ENCODE results near the gene THEM5.

The THEM5 gene

DNA sequence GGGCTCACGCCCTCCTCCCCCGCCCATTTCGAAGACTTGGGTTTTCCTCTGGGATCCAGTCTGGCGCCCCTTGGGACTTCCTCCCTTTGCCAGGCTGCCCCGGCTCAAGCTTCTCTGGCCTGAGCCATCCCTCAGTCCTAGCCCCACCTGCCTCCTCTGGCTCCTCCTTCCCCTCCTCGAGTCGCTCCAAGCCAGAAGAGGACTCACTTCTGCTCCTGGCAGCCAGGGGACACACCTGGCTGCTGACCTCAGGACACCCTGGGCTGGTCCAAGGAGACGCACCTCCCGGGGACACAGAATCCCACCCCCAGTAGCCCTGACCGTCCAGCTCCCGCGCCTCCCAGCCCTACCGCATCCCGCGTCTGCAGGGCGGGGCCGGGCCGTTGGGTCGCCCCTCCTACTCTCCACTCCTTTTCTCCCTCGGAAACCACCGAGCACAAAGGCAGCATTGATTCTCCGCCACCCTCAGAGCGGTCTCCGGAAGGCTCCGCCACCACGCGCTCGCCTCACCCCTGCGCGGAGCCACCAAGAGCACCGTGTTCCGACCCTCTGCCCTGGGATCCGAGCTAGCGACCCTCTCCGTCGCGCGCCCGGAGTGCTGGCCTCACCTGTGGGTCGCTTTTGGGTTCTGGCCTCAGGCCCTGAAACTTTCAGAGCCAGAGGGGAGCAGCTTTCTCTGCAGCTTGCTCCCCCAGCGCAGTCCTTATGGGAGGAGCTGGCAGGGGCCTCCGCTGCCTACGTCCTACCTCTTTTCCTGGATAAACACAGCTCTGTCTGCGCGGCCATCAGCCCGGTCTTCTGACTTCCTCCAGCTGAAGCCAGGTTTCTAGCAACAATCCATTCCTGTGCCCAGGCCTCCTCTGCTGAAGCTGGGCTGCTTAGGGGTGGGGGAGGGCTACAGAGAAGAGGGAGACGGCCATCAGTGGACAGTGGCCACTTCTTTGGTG, 13.8 kb downstream of the THEM5 start, which contains the start of gene C2CD4D:
Gene C2CD4D (minus strand): TSS at position 364 of the 947 bp plus-strand sequence. CDS start 831 bp downstream, outside the sequence.
- Histone ChIP-seq H3K4me3 (ENCODE audit: extremely low read depth, insufficient read depth, low read length, poor library complexity, severe bottlenecking) (peak within 1 kb of the TSS; percentile 29), H3K36me3 (ENCODE audit: control insufficient read depth, insufficient read depth, low read length) (no peaks in the 10 kb centered on the region), H3K27ac (ENCODE audit: low read depth, low read length, severe bottlenecking) (peak within 1 kb of the TSS; percentile 70), H3K4me1 (ENCODE audit: control insufficient read depth, insufficient read depth, low read length, poor library complexity, severe bottlenecking) (peaks cover 31% of the 10 kb centered on the region), H3K9me3 (ENCODE audit: control insufficient read depth, low read length) (no peaks in the 10 kb centered on the region)
- 3 to 5% methylated on average over 38 of the region's 47 CpGs for WGBS, 2 experiments (ENCODE audit: insufficient coverage in 2 of 2)

DNA sequence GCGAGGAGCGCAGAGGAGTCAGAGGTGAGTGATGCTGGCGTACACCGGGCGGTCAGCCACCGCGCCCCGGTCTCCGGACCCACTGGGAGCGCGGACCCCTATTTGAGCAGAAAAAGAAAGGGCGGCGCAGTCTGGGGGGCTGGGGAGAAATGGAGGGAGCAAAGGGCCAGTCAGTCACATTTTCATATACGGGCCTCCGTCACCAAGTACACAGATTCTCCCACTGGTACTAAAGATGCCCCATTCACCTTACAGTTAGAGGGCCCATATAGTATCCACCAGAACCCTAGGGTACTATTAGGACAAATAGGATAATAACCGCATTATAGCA, 14.5 kb downstream of the THEM5 start:
- no peak overlapping the region for H3K27ac ChIP-seq (ENCODE audit: low read depth, low read length, severe bottlenecking)
- no peaks in the 10 kb centered on the region for H3K9me3 ChIP-seq (ENCODE audit: control insufficient read depth, low read length)
- H3K4me3 ChIP-seq (ENCODE audit: extremely low read depth, insufficient read depth, low read length, poor library complexity, severe bottlenecking) = peak overlapping the region; percentile 29
- no peaks in the 10 kb centered on the region for H3K36me3 ChIP-seq (ENCODE audit: control insufficient read depth, insufficient read depth, low read length)
- WGBS, 2 experiments (ENCODE audit: insufficient coverage in 2 of 2) = 7 to 12% methylated on average over 11 to 14 of the region's 16 CpGs
- H3K4me1 ChIP-seq (ENCODE audit: control insufficient read depth, insufficient read depth, low read length, poor library complexity, severe bottlenecking) = peaks cover 29% of the 10 kb centered on the region

DNA sequence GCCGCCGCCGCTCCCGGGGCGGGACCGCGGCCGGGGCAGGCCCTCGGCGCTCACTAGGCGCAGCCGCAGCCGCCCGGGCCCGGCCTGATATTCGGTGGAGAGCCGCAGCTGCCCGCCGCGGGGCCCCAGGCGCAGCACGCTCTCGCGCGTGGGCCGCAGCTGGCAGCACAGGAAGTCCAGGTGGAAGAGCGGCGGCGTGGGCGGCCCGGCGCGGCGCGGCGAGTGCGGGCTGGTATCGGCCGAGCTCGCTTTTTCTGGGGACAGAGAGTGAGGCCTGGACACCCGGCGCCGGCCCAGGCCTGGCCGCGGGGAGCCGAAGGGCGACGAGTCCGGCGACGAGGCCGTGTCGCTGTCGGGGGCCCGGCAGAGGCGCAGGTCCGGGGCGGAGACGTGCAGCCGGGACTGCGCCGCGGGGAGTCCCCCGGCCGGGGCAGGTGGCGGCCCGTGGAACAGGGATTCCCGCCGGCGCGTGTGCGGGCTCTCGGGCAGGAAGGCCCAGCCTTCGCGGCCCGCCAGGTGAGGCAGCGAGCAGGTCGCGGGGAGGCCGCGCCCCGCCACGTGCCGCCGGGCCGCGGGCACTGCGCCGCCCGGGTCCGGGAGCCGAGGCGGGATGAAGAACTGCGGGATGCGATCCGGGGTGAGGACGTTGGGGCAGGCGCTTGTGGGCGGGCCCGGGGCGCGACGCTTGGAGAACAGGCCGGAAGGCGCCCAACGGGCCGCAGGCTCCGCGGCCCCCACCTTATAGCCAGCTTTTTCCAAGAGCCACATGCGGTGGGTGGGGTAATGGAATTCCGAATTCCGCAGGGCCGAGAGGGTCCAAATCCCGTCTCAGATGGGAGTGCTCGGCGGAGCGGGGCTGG, 15.1 kb downstream of the THEM5 start:
- H3K27ac ChIP-seq (ENCODE audit: low read depth, low read length, severe bottlenecking) = no peak overlapping the region
- peak overlapping the region; percentile 29 for H3K4me3 ChIP-seq (ENCODE audit: extremely low read depth, insufficient read depth, low read length, poor library complexity, severe bottlenecking)
- WGBS, 2 experiments (ENCODE audit: insufficient coverage in 2 of 2) = 1% methylated on average over 87 to 97 of the region's 117 CpGs
- H3K9me3 ChIP-seq (ENCODE audit: control insufficient read depth, low read length) = no peaks in the 10 kb centered on the region
- H3K36me3 ChIP-seq (ENCODE audit: control insufficient read depth, insufficient read depth, low read length) = no peaks in the 10 kb centered on the region
- H3K4me1 ChIP-seq (ENCODE audit: control insufficient read depth, insufficient read depth, low read length, poor library complexity, severe bottlenecking) = peaks cover 29% of the 10 kb centered on the region

DNA sequence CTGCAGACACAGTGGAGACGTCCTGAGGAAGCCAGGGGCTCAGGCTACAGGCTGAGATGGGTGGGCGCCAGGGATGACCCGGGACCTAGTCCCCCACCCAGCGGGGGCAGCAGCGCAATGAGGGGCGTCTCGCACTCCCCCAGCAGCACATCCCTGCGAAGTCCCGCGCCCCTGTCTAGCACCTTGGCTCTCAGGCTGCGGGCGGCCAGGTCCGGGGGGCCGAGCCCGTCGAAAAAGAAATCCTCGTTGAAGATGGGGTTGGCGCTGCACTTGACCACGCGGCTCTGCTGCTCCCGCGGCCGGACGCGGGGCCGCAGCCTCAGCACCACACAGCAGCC, 15.7 kb downstream of the THEM5 start:
- H3K27ac ChIP-seq (ENCODE audit: low read depth, low read length, severe bottlenecking) = no peak overlapping the region
- WGBS, 2 experiments (ENCODE audit: insufficient coverage in 2 of 2) = 10 to 15% methylated on average over 19 to 26 of the region's 26 CpGs
- no peak overlapping the region for H3K4me3 ChIP-seq (ENCODE audit: extremely low read depth, insufficient read depth, low read length, poor library complexity, severe bottlenecking)
- H3K36me3 ChIP-seq (ENCODE audit: control insufficient read depth, insufficient read depth, low read length) = no peaks in the 10 kb centered on the region
- H3K9me3 ChIP-seq (ENCODE audit: control insufficient read depth, low read length) = no peaks in the 10 kb centered on the region
- H3K4me1 ChIP-seq (ENCODE audit: control insufficient read depth, insufficient read depth, low read length, poor library complexity, severe bottlenecking) = peaks cover 29% of the 10 kb centered on the region

DNA sequence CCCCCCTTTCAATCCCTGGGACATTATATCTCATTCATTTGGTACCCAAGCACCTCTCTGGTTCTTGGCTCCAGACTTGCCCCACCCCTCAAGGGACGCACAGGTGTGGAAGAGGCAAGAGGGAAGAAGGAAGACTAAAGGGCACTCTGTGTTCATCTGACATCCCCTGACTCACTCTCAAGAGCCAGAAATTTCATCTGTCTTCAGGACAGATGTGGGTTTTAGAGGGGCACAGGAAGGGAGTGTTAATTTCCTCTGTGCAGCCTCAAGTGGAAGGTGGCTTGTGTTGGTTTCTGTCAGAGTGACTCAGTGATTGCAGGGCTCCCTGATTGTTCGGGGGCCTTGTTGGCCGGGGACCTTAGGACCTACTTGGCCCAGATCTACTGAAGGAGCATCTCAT, 16.3 kb downstream of the THEM5 start:
- Histone ChIP-seq H3K4me1 (ENCODE audit: control insufficient read depth, insufficient read depth, low read length, poor library complexity, severe bottlenecking) (peaks cover 28% of the 10 kb centered on the region), H3K9me3 (ENCODE audit: control insufficient read depth, low read length) (no peaks in the 10 kb centered on the region), H3K4me3 (ENCODE audit: extremely low read depth, insufficient read depth, low read length, poor library complexity, severe bottlenecking) (no peak overlapping the region), H3K36me3 (ENCODE audit: control insufficient read depth, insufficient read depth, low read length) (no peaks in the 10 kb centered on the region), H3K27ac (ENCODE audit: low read depth, low read length, severe bottlenecking) (no peak overlapping the region)
- 74 to 84% methylated on average over 2 to 3 of the region's 3 CpGs for WGBS, 2 experiments (ENCODE audit: insufficient coverage in 2 of 2)

DNA sequence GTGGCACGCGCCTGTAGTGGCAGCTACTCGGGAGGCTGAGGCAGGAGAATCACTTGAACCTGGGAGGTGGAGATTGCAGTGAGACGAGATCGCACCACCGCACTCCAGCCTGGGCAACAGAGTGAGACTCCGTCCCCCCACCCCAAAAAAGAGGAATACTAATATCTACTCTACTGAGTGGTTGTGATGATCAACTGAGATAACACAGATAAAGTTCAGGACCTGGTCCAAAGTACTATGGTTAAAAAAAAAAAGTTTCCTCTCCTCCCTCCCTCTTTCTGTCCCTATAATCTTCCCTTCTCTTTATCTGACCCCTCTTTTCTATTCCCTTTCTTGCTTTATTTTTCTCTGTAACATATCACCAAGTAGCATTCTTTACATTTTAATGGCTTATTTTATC, 17.9 kb downstream of the THEM5 start:
- 95 to 100% methylated on average over 3 to 4 of the region's 7 CpGs for WGBS, 2 experiments (ENCODE audit: insufficient coverage in 2 of 2)
- peaks cover 14% of the 10 kb centered on the region for H3K4me1 ChIP-seq (ENCODE audit: control insufficient read depth, insufficient read depth, low read length, poor library complexity, severe bottlenecking)

DNA sequence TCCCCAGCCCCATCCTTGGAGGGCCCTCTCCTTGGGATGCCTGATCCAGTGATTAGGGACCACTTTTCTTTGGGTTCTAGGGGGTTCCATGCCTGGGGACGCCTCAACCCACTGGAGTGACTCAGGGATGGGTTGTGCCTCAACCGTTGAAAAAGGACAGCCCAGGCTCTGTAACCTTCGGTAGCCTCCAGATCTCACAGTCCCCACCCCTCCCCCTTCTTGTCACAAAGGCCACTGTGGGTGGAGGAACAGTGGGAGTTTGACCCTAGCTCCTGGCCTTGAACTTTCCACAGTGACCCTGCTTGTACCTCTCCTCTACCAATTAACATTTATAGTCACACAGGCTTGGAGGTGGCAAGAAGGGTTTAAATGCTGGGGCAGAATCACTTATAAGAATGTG, 19.3 kb downstream of the THEM5 start:
- Histone ChIP-seq H3K4me1 (ENCODE audit: control insufficient read depth, insufficient read depth, low read length, poor library complexity, severe bottlenecking) (peaks cover 22% of the 10 kb centered on the region), H3K36me3 (ENCODE audit: control insufficient read depth, insufficient read depth, low read length) (no peaks in the 10 kb centered on the region), H3K27ac (ENCODE audit: low read depth, low read length, severe bottlenecking) (no peak overlapping the region), H3K9me3 (ENCODE audit: control insufficient read depth, low read length) (no peaks in the 10 kb centered on the region), H3K4me3 (ENCODE audit: extremely low read depth, insufficient read depth, low read length, poor library complexity, severe bottlenecking) (no peak overlapping the region)
- 80 to 100% methylated on average over 1 to 2 of the region's 3 CpGs for WGBS, 2 experiments (ENCODE audit: insufficient coverage in 2 of 2)

More for the DNA sequence above, 17.9 kb downstream of the THEM5 start:
- H3K4me3 ChIP-seq (ENCODE audit: extremely low read depth, insufficient read depth, low read length, poor library complexity, severe bottlenecking) = no peak overlapping the region
- H3K9me3 ChIP-seq (ENCODE audit: control insufficient read depth, low read length) = no peaks in the 10 kb centered on the region
- no peaks in the 10 kb centered on the region for H3K36me3 ChIP-seq (ENCODE audit: control insufficient read depth, insufficient read depth, low read length)
- no peak overlapping the region for H3K27ac ChIP-seq (ENCODE audit: low read depth, low read length, severe bottlenecking)

DNA sequence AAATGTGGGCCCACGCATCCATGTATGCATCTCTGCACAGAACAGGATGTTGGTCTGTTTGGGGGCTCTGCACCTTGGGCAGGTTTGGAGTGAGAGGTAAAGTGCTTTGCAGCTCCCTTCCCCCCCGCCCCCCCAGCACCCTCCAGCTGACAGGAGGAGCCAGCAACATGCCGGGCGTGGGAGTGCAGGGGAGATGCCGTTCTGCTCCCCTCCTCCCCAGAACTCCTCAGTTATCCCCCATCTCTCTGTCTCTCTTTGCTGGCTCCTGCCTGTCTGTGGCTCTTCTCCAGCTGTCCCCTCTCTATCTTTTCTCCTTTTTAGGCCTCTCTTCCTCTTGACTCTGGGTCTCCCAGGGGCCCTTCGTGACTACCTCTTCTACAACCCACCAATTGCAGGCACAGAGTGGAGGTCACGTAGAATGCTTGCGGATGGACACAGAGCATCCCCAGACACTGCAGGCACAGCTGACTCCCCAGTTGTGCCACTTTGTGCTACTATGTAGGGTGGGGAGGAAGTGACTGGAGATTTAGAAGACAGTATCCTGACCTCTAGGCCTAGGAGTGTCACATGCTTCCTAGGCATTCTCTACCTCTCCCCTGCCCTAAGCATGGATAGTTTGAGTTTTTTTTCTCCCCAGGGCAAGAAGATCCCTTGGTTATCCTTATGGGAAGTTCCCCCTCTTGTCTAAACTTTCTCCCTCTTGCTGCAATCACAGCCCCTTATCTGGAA, 20.2 kb downstream of the THEM5 start:
- Histone ChIP-seq H3K4me1 (ENCODE audit: control insufficient read depth, insufficient read depth, low read length, poor library complexity, severe bottlenecking) (peaks cover 25% of the 10 kb centered on the region), H3K9me3 (ENCODE audit: control insufficient read depth, low read length) (no peaks in the 10 kb centered on the region), H3K27ac (ENCODE audit: low read depth, low read length, severe bottlenecking) (no peak overlapping the region), H3K4me3 (ENCODE audit: extremely low read depth, insufficient read depth, low read length, poor library complexity, severe bottlenecking) (no peak overlapping the region), H3K36me3 (ENCODE audit: control insufficient read depth, insufficient read depth, low read length) (no peaks in the 10 kb centered on the region)
- WGBS, 2 experiments (ENCODE audit: insufficient coverage in 2 of 2) = 93 to 100% methylated on average over 3 to 4 of the region's 8 CpGs

DNA sequence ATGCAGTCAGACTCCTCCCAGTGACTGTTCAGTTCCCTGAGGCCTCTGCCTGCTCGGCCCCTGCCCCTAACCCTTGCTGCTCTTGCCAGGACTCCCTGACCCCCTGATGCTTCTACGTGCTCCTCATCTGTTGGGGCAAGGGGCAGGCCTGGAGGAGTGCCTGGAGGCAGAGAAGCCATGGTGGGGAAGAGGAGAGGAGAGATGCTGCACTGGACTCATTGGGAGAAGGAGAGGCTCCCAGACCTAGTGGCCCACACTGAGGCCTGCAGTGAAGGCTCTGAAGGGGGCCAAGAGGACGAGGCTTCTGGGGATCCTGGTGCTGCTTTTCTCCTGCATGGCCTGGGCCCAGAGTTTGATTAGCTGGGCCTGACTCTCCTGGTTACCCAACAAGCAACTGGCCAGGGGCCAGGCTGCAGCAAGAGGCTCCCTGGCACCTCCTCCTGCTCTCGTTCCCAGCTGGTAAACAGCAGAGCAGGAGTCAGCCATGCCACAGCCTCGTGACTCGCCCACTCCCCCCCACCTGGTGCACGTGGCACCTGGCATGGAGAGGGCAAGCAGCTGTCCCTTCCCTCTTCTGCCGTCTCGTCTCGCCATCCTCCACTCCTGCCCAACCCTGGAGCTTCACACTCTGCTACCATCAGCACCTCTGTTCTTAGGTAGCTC, 21.1 kb downstream of the THEM5 start:
- no peak overlapping the region for H3K27ac ChIP-seq (ENCODE audit: low read depth, low read length, severe bottlenecking)

DNA sequence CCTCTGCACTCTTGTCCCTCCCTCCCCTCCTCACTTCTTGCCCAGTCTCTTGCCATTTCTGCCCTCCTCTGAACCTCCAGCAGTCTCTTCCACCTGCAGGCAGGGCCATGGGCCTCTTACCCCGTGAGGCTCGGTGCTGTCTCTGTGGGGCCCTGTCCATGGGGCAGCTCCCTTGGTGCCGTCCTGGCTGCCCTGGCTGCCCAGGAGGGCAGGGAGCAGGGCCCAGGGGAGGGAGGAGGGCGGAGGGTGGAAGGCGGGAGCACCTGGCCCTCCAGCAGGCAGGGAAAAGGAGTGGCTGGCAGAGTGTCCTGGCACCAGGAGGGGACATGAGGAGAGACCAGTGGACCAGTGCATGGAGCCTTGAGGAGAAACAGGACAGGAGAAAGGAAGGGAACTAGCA, 21.9 kb downstream of the THEM5 start, which contains the start of gene RORC:
Gene RORC (minus strand): TSS at position 198 of the 400 bp plus-strand sequence. CDS start 38 bp downstream, at position 160.
- H3K9me3 ChIP-seq (ENCODE audit: control insufficient read depth, low read length) = no peaks in the 10 kb centered on the region
- no peak within 1 kb of the TSS for H3K4me3 ChIP-seq (ENCODE audit: extremely low read depth, insufficient read depth, low read length, poor library complexity, severe bottlenecking)
- no peaks in the 10 kb centered on the region for H3K36me3 ChIP-seq (ENCODE audit: control insufficient read depth, insufficient read depth, low read length)
- peaks cover 22% of the 10 kb centered on the region for H3K4me1 ChIP-seq (ENCODE audit: control insufficient read depth, insufficient read depth, low read length, poor library complexity, severe bottlenecking)
- WGBS, 2 experiments (ENCODE audit: insufficient coverage in 2 of 2) = 89 to 95% methylated on average over 4 to 5 of the region's 5 CpGs
- H3K27ac ChIP-seq (ENCODE audit: low read depth, low read length, severe bottlenecking) = no peak within 1 kb of the TSS

More for the DNA sequence above, 21.1 kb downstream of the THEM5 start:
- no peaks in the 10 kb centered on the region for H3K9me3 ChIP-seq (ENCODE audit: control insufficient read depth, low read length)
- H3K4me3 ChIP-seq (ENCODE audit: extremely low read depth, insufficient read depth, low read length, poor library complexity, severe bottlenecking) = no peak overlapping the region
- H3K4me1 ChIP-seq (ENCODE audit: control insufficient read depth, insufficient read depth, low read length, poor library complexity, severe bottlenecking) = peaks cover 29% of the 10 kb centered on the region
- 76 to 90% methylated on average over 4 to 6 of the region's 10 CpGs for WGBS, 2 experiments (ENCODE audit: insufficient coverage in 2 of 2)
- no peaks in the 10 kb centered on the region for H3K36me3 ChIP-seq (ENCODE audit: control insufficient read depth, insufficient read depth, low read length)
